Dermis blood vessel endothelial cell (primary cell): ENCODE data around the gene RRP7A. TPM values are rescaled to one million over a fixed set of nuclear protein-coding genes. Genes with fewer than 3 reads are reported as not detected.
"Not testable (repeated sequence)": the region's sequence is repeated elsewhere in the genome, so short reads cannot be mapped to it uniquely, and the experiment has no call there.

Source experiments
- DNase-seq: peaks from one replicate; pipeline ENCODE4 v3.0.0; 2010
- total RNA-seq: library from RNA; depleted of rRNA; stranded (reverse); fragments of >200 nt; gene quantifications from 2 replicates; pipeline ENCODE4 v1.2.3, GENCODE V29; 2014

RRP7A gene, protein sequence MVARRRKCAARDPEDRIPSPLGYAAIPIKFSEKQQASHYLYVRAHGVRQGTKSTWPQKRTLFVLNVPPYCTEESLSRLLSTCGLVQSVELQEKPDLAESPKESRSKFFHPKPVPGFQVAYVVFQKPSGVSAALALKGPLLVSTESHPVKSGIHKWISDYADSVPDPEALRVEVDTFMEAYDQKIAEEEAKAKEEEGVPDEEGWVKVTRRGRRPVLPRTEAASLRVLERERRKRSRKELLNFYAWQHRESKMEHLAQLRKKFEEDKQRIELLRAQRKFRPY
- total RNA-seq = 30.8 and 61.4 TPM in 2 replicates

GRCh38 chr22:42519525-42520401 is at the start of gene RRP7A:
TSS of gene RRP7A (minus strand) at chr22:42519796. CDS start at chr22:42519786, 10 bp downstream.
- DNase-seq = peak; percentile 77

GRCh38 chr22:42567950-42568349 is 48.4 kb upstream of the RRP7A start:
- DNase-seq = not testable (repeated sequence)

DNA sequence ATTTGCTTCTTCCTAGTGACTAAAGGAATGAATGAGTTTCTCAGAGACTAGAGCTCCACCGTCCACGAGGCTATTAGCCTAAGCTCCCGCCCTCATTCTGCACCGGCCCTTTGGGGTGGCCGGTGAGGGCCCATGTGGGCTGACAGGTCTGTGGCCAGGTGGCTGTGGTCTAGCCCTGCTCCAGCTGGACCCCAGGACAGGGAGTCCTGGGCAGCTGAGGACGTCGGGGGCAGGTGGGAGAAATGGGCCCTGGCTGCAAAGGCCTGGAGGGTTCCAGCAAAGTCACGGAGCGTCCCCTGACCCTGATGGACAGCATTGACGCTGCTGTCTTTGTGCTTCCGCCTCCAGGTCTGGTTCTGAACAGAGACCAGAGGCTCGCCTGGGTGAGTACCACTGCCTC is 46.4 kb upstream of the RRP7A start:
- no peak for DNase-seq

DNA sequence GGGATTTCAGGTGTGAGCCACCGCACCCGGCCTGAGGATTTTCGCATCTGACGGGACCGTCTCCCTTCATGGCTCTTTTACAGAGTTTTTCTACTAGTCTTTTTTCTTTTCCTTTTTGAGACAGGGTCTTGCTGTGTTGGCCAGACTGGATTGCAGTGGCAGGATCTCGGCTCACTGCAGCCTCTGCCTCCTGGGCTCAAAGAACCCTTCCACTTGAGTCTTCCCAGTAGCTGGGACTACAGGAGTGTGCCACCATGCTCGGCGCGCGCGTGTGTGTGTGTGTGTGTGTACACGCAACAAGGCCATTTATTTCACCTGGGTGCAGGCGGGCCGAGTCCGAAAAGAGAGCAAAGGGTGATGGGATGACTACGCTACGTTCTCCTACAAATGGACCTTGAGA is 45.1 kb upstream of the RRP7A start:
- no peak for DNase-seq

- not testable (repeated sequence) for DNase-seq
These were observed 44.3 kb upstream of the RRP7A start for GRCh38 chr22:42563943-42564342.

GRCh38 chr22:42562684-42563083 is 43.1 kb upstream of the RRP7A start:
- no peak for DNase-seq

- no peak for DNase-seq
These were observed 42.7 kb upstream of the RRP7A start for GRCh38 chr22:42562279-42562678.

- DNase-seq = no peak
These were observed 42.3 kb upstream of the RRP7A start for GRCh38 chr22:42561856-42562255.

DNA sequence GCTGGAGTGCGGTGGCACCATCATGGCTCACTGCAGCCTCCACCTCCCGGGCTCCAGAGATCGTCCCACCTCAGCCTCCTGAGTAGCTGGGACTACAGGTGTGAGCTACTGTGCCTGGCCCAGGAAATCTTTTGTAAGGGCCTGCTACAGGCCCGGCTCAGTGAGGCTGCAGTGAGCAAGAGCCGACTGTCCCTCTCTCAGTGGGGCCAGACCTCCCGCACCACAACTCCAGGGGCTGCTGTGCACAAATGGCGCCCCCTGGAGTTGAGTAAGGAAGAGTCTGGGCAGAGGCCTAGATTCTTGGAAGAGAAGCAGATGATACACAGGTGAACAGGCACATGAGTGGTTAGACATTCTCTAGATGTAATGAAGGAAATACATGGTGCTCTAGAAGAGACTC is 41.2 kb upstream of the RRP7A start:
- DNase-seq = peak; percentile 55

- no peak for DNase-seq
These were observed 40.8 kb upstream of the RRP7A start for GRCh38 chr22:42560381-42560780.

DNA sequence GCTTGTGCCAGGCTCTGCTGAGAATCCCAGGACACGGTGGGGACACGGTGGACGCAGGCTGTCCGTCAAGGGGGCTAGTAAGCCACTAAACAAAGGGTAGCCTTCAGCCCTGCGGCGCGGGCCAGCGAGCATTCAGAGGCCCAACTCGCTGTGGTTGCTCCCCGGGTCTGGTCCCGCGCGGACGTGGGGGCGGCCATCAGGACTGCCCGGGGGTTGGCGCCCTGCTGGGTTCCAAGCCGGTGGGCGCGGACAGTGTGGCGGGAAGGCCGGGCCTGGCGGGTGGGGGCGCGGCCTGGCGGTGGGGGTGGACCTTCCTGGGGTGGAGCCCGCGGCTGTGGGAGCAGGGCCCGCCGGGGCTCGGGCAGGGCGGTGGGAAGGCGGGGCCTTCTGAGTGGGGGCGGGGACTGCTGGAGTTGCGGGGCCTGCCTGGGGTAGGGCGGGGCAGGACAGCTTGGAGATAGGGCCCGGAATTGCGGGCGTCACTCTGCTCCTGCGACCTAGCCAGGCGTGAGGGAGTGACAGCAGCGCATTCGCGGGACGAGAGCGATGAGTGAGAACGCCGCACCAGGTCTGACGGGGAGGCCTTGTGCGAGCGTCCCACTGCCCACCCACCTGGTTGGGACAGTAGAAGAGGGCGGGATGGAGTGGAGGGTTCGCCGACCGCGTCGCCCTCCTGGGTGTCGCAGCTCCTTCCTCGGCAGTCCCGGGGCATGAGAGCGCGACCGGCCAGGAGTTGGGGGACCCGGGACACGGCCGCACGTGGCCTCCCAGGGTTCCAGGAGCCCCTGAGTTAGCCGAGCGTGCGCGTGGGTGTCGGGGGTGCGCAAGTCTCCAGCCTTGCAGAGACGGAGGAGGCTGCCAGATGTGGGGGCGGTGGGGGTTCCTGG is 34.1 kb upstream of the RRP7A start, which contains the start of gene SERHL2:
Gene SERHL2 (plus strand): TSS at position 482 of the 887 bp plus-strand sequence. CDS start 65 bp downstream, at position 547.
- DNase-seq = peak; percentile 71

DNA sequence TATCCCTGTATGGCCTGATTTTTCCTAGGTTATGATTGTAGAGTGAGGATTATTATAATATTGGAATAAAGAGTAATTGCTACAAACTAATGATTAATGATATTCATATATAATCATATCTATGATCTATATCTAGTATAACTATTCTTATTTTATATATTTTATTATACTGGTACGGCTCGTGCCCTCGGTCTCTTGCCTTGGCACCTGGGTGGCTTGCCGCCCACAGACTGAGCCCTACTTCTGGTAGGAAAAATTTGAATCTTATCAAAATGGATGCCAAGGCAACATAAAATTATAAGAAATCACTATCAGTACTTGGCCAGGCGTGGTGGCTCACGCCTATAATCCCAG is 32.7 kb upstream of the RRP7A start:
- DNase-seq = not testable (repeated sequence)

GRCh38 chr22:42549331-42550060 is 29.9 kb upstream of the RRP7A start:
- DNase-seq = no peak

GRCh38 chr22:42548597-42549330 is 29.2 kb upstream of the RRP7A start:
- DNase-seq = no peak

DNA sequence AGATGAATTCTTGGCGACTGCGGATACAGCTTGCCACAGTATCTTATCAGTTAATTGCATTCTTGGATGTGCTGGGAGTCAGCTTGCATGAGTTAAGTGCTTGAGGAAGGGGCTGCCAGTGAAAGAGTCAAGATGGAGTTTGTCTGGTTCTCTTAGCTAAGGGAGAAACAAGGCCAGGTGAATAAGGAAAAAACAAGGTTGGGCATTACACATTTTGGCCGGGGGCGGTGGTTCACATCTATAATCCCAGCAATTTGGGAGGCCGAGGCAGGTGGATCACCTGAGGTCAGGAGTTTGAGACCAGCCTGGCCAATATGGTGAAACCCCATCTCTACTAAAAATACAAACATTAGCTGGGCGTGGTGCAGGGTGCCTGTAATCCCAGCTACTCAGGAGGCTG is 28.5 kb upstream of the RRP7A start:
- not testable (repeated sequence) for DNase-seq

GRCh38 chr22:42547562-42547961 is 28.0 kb upstream of the RRP7A start:
- no peak for DNase-seq

DNA sequence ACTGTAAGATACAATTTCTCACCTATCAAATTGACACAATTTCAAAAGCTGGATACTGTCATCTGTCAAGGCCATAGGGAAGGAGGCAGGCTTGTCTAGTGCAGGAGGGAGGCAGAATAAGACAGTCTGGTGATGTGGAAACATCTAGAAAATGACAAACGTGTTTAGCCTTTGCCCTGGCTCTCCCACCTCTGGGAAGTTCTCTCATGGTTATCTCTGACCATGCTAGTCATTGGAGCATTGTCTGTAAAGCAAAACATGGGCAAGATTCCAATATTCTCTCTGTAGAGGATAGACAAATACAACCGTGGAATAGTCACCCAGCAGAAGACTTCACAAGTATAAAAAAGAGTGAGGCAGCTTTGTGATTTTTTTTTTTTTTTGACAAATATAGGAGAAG is 25.1 kb upstream of the RRP7A start:
- peak; percentile 59 for DNase-seq

DNA sequence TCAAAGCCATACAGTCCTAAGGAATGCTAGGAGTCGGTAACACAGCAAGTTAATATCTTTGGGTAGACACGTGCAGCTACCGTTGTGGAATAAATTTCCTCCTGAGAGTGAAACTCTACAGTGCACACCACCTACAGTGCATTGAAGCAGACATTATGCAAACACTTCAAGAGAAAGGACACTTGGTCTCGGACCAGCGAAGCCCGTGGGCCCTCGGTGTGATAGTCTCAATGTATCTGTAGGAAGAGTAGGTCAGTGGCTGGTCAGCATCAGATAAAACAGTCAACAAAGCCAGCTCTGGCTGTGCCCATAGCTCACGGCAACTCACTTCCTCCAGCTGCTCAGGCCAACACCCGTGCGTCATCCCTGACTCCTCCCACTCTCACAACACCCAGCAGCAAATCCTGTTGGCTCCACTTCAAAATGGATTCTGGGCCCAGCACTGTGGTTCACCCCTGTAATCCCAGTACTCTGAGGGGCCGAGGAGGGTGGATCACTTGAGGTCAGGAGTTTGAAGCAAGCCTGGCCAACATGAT is 19.7 kb upstream of the RRP7A start:
- DNase-seq = peak; percentile 19

DNA sequence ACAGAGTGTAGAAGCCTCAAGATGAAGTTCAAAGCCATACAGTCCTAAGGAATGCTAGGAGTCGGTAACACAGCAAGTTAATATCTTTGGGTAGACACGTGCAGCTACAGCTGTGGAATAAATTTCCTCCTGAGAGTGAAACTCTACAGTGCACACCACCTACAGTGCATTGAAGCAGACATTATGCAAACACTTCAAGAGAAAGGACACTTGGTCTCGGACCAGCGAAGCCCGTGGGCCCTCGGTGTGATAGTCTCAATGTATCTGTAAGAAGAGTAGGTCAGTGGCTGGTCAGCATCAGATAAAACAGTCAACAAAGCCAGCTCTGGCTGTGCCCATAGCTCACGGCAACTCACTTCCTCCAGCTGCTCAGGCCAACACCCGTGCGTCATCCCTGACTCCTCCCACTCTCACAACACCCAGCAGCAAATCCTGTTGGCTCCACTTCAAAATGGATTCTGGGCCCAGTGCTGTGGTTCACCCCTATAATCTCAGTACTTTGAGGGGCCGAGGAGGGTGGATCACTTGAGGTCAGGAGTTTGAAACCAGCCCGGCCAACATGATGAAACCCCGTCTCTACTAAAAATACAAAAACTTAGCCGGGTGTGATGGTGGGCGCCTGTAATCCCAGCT is 17.7 kb upstream of the RRP7A start:
- DNase-seq = peak; percentile 19

- DNase-seq = not testable (repeated sequence)
These were observed 17.0 kb upstream of the RRP7A start for GRCh38 chr22:42536634-42537033.

DNA sequence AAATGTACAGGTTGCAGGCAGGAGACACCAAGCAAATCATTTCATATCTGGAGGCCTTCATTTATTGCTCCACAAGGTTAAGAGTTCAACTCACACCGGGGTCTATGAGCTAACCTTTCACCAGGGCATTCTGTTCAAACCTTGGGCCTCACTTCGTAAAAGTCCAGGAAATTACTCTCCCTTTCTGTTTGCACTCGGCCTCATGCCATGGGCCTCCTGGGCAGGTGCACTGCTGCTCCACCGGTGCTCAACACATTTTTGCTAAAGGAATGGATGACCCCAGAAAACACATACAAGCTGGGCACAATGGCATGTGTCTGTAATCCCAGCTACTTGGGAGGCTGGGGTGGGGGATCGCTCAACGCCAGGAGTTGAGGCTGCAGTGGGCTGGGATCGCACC is 16.6 kb upstream of the RRP7A start:
- no peak for DNase-seq
